Fibroblast of lung (primary cell): ENCODE data around the gene THAP10.

ENCODE experiments used
- CTCF ChIP-seq, 2 donors: IDR thresholded peaks in 1 of 2; conservative IDR thresholded peaks in 1 of 2; 1 replicate in 1 of 2; 2 replicates in 1 of 2; pipeline ENCODE4 v1.5.1; 2011 to 2012; ENCODE audit warnings: low read length in 2 of 2, control low read depth in 1 of 2, inconsistent platforms in 1 of 2, low read depth in 1 of 2, mild to moderate bottlenecking in 1 of 2
- EZH2 ChIP-seq: IDR thresholded peaks from 2 replicates; pipeline ENCODE4 v1.5.1; 2012; ENCODE audit warnings: low read length, control low read depth, mild to moderate bottlenecking; ENCODE audit errors: missing control alignments

DNA sequence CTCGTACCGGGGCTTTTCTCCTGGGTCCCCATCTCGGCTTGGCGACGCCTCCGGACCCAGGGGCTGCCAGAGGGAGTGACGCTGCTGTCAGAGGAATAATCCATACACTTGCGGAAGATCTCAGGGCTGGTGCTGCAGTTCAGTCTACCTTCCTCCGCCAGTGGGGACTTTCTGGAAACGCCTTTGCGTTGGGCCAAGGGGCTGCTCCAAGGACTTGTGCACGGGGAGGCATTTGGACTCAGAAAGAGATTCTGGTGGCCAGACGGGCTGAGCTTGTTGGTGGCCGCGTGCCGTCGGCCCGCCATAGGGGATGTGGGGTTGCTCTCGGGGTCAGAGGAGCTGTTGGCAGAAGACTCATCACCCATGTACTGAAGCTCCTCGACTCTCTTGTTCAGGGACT lies 60.1 kb downstream of the THAP10 start:
- TF ChIP-seq CTCF (conservative IDR thresholded peaks at IDR 0.05 in 1 of 2, IDR thresholded peaks at IDR 0.05 in 1 of 2; ENCODE audit: low read depth in 1 of 2, low read length in 2 of 2), result no peak
- no peak for TF ChIP-seq EZH2
